Measurements from ENCODE around the gene TENT4A. TPM values are rescaled to one million over a fixed set of nuclear protein-coding genes. Genes with fewer than 3 reads are reported as not detected.

TENT4A gene
- total RNA-seq, 4 donors from 2014 or later: 17.0 to 21.9 (median 20.1) TPM

DNA sequence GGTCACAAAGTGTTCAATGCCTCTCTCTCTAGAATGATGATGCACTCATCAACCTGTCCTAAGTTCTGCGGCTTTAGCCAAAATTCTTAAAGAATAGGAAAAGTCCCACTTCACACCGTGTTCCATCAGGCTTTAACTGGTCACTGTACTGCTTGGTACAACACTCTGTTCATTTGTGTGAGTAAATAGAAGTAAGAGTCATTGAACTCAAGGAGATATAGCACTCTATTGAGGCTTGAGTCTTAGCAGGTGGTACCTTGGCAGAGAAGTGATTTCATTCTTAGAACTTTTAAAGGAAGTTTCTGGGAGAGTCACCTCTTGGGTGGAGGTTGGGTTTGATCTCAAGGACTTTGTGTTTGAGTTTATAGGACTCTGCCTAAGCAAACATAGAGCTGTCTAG is 92.6 kb downstream of the TENT4A start:
- TF ChIP-seq, protein P1, sequence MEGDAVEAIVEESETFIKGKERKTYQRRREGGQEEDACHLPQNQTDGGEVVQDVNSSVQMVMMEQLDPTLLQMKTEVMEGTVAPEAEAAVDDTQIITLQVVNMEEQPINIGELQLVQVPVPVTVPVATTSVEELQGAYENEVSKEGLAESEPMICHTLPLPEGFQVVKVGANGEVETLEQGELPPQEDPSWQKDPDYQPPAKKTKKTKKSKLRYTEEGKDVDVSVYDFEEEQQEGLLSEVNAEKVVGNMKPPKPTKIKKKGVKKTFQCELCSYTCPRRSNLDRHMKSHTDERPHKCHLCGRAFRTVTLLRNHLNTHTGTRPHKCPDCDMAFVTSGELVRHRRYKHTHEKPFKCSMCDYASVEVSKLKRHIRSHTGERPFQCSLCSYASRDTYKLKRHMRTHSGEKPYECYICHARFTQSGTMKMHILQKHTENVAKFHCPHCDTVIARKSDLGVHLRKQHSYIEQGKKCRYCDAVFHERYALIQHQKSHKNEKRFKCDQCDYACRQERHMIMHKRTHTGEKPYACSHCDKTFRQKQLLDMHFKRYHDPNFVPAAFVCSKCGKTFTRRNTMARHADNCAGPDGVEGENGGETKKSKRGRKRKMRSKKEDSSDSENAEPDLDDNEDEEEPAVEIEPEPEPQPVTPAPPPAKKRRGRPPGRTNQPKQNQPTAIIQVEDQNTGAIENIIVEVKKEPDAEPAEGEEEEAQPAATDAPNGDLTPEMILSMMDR (IDR thresholded peaks at IDR 0.05): no peak
- TF ChIP-seq EP300 (IDR thresholded peaks at IDR 0.05) (no peak), POLR2A (IDR thresholded peaks at IDR 0.05; ENCODE audit: low read depth) (no peak), POLR2AphosphoS5 (IDR thresholded peaks at IDR 0.05) (no peak)
- Histone ChIP-seq H3K4me1 (no peaks in the 10 kb centered on the region), H3K27me3 (no peaks in the 10 kb centered on the region), H3K36me3 (no peaks in the 10 kb centered on the region), H3K4me3 (no peak overlapping the region), H3K27ac (replicated peaks in 1 of 4) (no peak overlapping the region), H3K9me3 (peaks cover 0 to 9% (median 6%) of the 10 kb centered on the region in 4 donors)
- 100% methylated on average over 2 of the region's 2 CpGs for WGBS
- intact Hi-C loops (cut with DNase I): no loop called here
- DNase-seq (ENCODE audit: extremely low spot score): no peak

Other genes with a start within 250 kb of the TENT4A start
- 10 to 100 TPM; 25.7 to 42.8 (median 39.1) TPM for gene NSUN2, start 80.4 kb upstream of the TENT4A start, total RNA-seq
- 10 to 100 TPM in 1 of 4 donors, 1 to 10 TPM in 3; 2.2 to 10.3 (median 4.6) TPM for gene SRD5A1, start 80.0 kb upstream of the TENT4A start, total RNA-seq